Nucleus accumbens (tissue), 56 donors: Measurements from ENCODE around the gene VWA8.
"Not testable (repeated sequence)": the region's sequence is repeated elsewhere in the genome, so short reads cannot be mapped to it uniquely, and the experiment has no call there.

Source experiments
- DNase-seq, 56 donors: peaks; one replicate each; lab custom pipeline; 2025; lab: John Stamatoyannopoulos, UW

Gene VWA8

DNA sequence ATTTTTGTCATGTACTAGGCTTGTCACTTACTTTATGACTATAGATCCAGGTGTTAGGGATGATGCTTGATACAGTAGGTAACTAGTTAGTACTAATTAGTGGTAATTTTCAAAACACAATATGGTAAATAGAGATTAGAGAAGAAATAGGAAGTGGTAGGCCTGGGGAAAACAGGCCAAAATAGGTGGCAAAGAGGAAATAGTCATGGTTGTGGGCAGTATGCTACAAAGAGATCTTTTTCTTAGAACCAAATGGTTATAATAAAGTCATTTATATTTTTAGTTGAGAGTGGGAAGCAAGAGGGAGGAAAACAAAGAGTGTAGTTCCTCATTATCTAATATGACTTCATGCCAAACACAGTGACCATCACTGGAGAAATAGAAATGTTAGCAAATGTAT lies 9.1 kb upstream of the VWA8 start:
- no peak for DNase-seq

DNA sequence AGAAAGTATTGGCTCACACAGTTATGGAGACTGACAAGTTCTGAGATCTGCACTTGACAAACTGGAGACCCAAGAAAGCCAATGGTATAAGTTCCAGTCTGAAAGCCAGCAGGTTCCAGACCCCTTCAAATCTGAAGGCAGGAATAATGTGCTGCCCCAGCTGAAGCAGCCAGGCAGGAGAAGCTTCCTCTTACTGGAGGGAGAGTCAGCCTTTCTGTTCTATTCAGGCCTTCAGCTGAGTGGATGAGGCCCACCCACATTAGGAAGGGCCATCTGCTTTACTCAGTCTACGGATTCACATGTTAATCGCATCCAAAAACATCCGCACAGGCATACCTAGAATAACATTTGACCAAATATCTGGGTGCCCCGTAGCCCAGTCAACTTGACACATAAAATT lies 8.2 kb upstream of the VWA8 start:
- no peak for DNase-seq

GRCh38 chr13:41966671-41967070 lies 5.8 kb upstream of the VWA8 start:
- no peak for DNase-seq

DNA sequence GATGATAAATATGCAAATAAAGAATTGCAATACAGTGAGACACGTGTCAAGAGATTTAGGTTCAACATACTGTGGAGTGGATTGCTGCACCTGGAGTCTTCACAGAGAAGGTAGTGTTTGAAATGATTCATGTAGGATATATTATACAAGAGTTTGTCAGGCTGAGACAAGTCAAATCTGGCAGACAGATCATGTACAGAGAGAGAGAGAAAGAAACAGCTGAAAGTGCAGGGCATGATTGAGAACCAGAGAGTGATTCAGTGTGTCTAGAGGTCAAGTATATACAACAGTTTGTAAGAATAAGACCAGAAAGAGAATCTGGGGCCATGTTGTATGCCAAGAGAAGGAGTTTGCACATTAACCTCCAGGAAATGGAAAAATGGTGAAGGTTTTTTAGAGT lies 2.1 kb upstream of the VWA8 start:
- no peak for DNase-seq

DNA sequence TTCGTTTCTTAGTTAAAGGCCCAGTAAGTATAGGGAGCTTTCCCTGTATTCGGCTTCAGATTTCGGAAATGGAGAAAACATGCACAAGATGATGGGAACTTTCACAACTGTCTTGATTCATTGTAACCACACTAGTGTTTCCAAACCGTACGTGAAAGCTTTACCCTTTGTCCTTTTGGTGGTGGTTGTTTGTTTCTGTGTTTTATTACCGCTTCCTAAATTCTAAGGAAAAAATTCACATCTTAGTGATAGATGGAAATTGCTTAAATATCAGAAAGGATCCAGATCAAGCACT lies 504 bp upstream of the VWA8 start:
- no peak for DNase-seq

DNA sequence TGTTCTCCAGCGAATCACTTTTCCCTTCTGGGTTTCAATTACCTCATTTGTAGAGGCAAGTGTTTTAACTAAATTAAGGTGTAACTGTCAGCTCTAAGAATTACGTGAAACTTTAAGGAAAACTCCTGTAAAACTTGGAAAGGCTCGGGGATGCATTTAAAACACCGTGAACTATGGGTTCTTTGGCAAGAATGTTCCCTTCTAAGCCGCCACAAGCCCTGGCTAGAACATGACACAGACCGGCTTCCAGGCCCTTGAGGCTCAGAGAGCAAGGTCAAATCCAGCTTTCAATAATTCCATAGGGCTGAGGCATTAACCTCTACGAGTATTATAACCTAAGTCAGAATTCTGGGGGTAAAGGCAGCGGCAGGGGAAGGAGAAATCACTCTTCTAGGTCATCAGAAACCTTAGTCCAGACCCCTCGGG lies 685 bp downstream of the VWA8 start:
- DNase-seq: no peak

GRCh38 chr13:41956272-41956671 lies 4.6 kb downstream of the VWA8 start:
- no peak for DNase-seq

GRCh38 chr13:41955605-41956004 lies 5.3 kb downstream of the VWA8 start:
- no peak for DNase-seq

DNA sequence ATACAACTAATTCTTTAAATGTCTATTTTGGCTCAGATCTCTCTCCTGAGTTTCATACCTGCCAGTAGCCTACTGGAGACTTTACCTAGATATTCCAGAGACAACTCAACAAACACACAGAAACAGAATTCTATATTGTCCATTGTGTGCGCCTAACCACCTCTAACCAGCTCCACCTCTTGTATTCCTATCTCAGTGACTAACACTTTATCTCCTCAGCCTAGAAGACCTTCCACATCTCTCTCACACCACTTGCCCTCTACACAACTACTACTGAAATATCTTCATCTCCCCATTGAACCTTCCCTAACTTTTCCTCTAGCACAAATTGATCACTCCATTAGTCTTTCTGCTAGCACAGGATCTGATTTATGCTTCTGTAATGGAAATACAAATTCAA lies 6.7 kb downstream of the VWA8 start:
- DNase-seq: no peak

- DNase-seq: no peak
Observed at GRCh38 chr13:41952749-41953148, 8.2 kb downstream of the VWA8 start.

GRCh38 chr13:41949104-41949503 lies 11.8 kb downstream of the VWA8 start:
- not testable (repeated sequence) for DNase-seq

DNA sequence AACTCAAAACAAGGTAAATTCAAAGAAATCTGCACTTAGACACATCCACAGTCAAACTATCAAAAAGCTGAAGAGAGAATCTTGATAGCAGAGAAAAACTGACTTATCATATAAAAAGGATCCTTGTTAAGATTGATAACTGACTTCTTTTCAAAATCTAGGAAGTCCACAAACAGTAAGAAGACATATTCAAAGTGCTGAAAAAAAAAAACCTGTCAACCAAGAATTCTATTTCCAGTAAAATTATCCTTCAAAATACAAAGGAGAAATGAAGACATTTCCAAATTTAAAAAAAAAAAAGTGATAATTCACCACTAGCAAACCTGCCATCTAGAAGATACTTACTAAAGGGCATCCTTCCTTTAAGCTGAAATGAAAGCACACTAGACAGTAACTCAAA lies 15.0 kb downstream of the VWA8 start:
- DNase-seq: no peak

DNA sequence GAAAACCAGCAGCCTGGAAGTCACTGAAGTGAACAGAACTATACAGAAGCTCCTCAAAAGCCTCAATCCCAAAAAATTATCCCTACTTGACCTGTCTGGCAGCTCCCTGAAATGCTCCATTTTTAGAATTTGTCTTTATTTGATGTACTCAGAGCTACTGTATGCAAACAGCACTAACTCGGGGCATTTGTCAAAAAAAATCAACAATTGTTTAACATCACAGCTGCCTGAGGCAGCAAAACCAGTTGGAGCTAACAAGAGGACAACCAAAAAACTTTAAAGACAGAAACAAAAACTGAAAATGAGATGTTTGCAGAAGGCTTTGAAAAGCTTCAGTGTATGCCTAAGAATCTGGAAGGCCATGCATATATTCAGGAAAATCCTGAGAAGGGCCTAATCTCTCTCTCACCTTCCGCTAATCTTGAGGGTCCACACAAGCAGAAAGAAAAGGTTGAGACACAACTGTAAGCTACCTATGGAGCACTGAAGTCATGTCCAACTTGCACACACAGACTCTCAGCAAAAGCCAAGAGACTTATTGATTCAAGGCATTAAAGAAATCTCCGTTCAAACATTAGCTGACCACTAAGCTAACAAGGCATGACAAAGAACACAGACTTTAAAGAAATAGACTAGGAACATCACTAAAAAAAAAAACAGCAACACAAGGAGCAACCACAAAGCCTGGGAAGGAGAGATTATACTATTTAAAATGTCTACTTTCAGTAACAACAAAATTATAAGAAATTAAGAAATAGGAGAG lies 16.1 kb downstream of the VWA8 start:
- DNase-seq: no peak

GRCh38 chr13:41944229-41944628 lies 16.7 kb downstream of the VWA8 start:
- DNase-seq: no peak

GRCh38 chr13:41942462-41943094 lies 18.3 kb downstream of the VWA8 start:
- DNase-seq: no peak

DNA sequence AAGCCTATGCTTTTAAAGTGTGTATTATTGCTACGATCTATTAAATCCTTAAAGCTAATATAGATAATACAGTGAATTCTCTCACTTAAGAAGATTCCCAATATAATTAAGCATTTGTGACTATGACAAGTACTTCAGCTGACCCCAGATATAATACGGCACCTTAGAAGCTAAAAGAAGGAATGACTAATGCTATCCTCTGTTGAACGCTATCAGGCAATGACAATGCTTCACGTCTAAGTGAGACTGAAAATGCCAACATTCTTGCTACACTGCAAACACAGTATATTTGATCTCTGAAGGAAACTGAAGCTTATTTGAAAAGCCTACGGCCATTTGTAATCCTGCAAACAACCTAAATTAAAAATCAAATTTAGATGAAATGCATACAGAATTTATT lies 19.7 kb downstream of the VWA8 start:
- no peak for DNase-seq

DNA sequence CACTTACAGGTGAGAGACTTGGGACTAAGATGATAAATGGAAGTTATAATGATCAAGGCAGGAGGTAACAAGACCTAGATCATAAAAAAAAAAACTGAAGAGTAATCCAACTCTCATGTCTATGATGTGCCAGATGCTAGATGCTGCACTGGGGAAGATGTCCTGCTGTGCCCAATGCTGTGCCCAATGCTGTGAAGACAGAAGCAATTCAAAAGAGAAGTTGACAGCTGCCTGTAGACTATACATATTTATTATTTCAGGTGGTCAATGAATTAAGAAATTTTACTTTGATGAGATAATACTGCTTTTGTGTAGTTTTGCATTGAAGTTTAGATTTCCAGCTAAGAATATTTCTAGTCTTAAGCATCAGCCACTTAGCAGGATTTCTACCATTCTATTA lies 21.5 kb downstream of the VWA8 start:
- DNase-seq: no peak

DNA sequence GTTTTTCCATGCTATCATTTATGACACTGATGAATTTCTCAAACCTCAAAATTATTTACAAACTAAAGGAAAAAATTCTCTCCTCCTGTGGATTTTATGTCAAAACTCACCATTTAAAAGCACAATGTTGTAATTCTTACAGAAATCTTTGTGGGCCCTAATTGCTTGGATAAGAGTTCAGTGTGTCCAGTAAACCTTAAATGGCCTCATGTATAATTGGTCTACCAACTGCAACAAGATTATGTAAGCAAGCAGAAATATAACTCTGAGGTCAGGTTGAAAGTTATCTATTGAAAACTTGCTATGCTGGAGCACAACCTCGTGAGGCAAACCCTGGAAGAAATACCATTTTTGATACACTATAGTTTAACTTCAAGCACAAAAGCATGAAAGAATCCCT lies 22.0 kb downstream of the VWA8 start:
- no peak for DNase-seq

- DNase-seq: no peak
Observed at GRCh38 chr13:41937388-41937787, 23.5 kb downstream of the VWA8 start.

DNA sequence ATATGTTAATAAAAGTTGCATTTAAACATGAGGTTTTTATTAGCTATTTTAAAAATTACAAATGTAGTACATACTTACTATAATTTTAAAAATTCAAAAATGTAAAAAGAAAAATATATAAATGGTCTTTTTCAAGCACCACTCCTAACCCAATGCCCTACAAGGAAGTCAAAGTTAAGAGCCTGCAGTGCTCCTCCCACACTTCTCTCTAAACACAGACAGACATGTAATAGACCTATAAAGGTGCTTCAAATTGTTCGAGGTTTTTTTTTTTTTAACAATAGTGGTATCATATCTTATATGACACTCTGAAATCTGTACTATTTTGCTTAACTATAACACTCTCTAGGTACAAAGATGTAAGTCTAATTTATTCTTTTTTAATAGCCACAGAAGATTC lies 25.4 kb downstream of the VWA8 start:
- DNase-seq: no peak

DNA sequence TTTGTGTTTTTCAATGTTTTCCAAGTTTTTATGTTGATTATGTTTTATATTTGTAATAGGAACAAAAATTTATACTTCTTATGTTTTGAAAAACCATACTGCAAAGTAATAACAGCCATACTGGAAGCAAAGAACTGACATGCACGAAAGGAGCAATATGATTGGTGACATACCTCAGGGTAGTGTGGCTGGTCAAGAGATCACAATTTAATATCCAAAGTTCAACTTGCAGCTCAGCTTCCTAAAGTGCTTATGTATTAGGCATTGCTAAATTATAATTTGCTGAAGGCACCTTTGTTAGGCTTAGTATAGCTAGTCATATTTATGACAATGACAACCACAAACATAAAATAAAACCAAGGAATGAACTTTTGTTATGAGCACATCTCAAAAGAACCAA lies 25.9 kb downstream of the VWA8 start:
- DNase-seq: no peak

GRCh38 chr13:41934120-41934519 lies 26.8 kb downstream of the VWA8 start:
- DNase-seq: no peak

DNA sequence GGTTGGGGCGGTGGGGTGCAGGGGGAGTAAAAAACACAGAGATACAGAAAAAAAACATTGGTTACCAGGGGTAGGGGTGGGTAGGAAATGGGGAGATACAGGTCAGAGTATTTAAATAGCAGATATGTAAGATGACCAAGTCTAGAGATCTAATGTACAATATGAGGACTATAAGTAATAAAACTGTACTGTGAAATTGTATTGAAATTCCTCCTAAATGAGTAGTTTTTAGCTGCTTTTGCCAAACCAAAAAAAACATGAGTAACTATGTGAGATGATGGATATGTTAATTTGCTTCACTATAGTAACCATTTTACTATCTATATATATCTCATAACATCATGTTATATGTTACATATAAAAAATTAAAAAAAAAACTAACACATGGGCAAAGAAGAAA lies 29.6 kb downstream of the VWA8 start:
- DNase-seq: no peak
